HEK293 (cell line): ENCODE results near the gene ADAMTS13.

Experiments
- PRDM1 ChIP-seq: fragments of 450-650 bp; formaldehyde crosslinking; IDR thresholded peaks from 2 replicates; pipeline ENCODE4; 2016; ENCODE audit warnings: missing biosample characterization, missing genetic modification characterization
- YY1 ChIP-seq: fragments of 450-650 bp; formaldehyde crosslinking; IDR thresholded peaks from 2 replicates; pipeline ENCODE4 v1.5.1; 2018; ENCODE audit warnings: missing biosample characterization, missing genetic modification characterization
- ZNF24 ChIP-seq: fragments of 450-650 bp; formaldehyde crosslinking; IDR thresholded peaks from 2 replicates; pipeline ENCODE4 v1.5.1; 2016; ENCODE audit warnings: missing biosample characterization, missing genetic modification characterization
- ZNF416 ChIP-seq: fragments of 450-650 bp; formaldehyde crosslinking; IDR thresholded peaks from 2 replicates; pipeline ENCODE4 v1.5.1; 2016; ENCODE audit warnings: missing biosample characterization, missing genetic modification characterization
- ZNF544 ChIP-seq: fragments of 450-650 bp; formaldehyde crosslinking; IDR thresholded peaks from 2 replicates; pipeline ENCODE4 v1.5.0; 2017; ENCODE audit warnings: missing biosample characterization, missing genetic modification characterization
- TF ChIP-seq, protein P1 (sequence below): fragments of 450-650 bp; formaldehyde crosslinking; IDR thresholded peaks from 2 replicates; pipeline ENCODE4 v1.5.1; 2016; ENCODE audit warnings: missing biosample characterization, missing genetic modification characterization

DNA sequence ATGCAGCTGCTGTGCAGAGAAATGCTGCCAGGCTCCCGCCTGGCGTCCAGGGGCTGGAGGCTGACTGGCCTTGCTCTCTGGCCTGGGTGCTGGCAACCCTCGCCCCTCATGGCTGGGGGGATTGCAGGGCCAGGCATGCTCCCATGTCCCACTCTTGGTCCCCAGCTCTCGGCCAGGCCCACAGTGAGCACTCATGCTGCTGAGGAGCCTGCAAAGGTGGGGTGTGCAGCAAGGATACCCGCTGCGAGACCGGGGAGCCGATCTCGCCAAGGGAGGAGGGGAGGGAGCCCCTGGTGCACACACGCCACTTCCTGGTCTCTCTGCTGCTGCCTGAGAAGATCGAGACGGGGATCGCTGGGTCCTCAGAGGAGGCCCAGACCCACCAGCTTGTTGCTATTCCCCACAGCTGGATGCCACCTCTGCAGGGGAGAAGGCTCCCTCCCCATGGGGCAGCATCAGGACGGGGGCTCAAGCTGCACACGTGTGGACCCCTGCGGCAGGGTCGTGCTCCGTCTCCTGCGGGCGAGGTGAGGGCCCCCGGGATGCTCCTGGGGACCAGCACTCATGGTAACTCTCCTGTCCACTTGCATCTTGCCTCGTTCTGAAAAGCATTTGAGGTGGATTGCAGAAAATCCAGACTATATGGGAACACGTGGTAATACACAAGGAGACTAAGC, 23.3 kb downstream of the ADAMTS13 start:
- TF ChIP-seq PRDM1, result no peak
- TF ChIP-seq ZNF544 (tag by site-specific recombination), result no peak
- TF ChIP-seq YY1, result no peak
- TF ChIP-seq ZNF416, result no peak
- no peak for TF ChIP-seq ZNF24 (tag by site-specific recombination)
- TF ChIP-seq, protein P1, sequence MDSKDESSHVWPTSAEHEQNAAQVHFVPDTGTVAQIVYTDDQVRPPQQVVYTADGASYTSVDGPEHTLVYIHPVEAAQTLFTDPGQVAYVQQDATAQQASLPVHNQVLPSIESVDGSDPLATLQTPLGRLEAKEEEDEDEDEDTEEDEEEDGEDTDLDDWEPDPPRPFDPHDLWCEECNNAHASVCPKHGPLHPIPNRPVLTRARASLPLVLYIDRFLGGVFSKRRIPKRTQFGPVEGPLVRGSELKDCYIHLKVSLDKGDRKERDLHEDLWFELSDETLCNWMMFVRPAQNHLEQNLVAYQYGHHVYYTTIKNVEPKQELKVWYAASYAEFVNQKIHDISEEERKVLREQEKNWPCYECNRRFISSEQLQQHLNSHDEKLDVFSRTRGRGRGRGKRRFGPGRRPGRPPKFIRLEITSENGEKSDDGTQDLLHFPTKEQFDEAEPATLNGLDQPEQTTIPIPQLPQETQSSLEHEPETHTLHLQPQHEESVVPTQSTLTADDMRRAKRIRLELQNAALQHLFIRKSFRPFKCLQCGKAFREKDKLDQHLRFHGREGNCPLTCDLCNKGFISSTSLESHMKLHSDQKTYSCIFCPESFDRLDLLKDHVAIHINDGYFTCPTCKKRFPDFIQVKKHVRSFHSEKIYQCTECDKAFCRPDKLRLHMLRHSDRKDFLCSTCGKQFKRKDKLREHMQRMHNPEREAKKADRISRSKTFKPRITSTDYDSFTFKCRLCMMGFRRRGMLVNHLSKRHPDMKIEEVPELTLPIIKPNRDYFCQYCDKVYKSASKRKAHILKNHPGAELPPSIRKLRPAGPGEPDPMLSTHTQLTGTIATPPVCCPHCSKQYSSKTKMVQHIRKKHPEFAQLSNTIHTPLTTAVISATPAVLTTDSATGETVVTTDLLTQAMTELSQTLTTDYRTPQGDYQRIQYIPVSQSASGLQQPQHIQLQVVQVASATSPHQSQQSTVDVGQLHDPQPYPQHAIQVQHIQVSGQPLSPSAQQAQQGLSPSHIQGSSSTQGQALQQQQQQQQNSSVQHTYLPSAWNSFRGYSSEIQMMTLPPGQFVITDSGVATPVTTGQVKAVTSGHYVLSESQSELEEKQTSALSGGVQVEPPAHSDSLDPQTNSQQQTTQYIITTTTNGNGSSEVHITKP, result no peak
